ENCODE results near the gene CNTN4.

The CNTN4 gene

GRCh38 chr3:2446146-2446545 lies 347.5 kb downstream of the CNTN4 start:
- 89 to 97% methylated on average over 3 of the region's 3 CpGs for WGBS, 2 experiments
- Histone ChIP-seq H3K27ac (ENCODE audit: insufficient read depth, low read depth, low read length, poor library complexity, severe bottlenecking) (no peak overlapping the region), H3K4me3 (ENCODE audit: insufficient read depth, low read depth, low read length) (no peak overlapping the region), H3K4me1 (ENCODE audit: control insufficient read depth, insufficient read depth, low read length) (no peaks in the 10 kb centered on the region), H3K27me3 (ENCODE audit: control insufficient read depth, insufficient read depth, low read length, poor library complexity, severe bottlenecking) (no peaks in the 10 kb centered on the region), H3K9me3 (ENCODE audit: control insufficient read depth, low read length) (no peaks in the 10 kb centered on the region), H3K36me3 (ENCODE audit: control insufficient read depth, insufficient read depth, low read length) (no peaks in the 10 kb centered on the region)

DNA sequence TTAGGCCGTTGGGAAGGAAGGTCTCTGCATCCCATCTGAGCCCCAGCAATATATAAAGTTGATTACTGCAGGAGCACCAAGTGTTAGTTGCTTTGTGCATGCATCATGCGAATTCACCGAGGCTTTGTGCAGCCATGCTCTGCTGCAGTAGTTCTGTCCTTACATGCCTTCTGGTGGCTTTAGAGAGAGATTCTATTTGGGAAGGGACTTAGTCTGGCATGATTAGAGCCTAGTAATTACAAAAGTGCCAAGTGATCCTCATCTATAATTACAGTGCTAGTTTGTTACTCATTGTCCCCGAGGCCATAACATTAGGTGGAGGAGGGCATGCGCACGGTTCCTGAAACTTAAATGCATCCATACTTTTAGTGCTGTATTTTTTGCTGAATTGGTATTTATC lies 353.6 kb downstream of the CNTN4 start:
- Histone ChIP-seq H3K36me3 (ENCODE audit: control insufficient read depth, insufficient read depth, low read length) (no peaks in the 10 kb centered on the region), H3K4me3 (ENCODE audit: insufficient read depth, low read depth, low read length) (no peak overlapping the region), H3K4me1 (ENCODE audit: control insufficient read depth, insufficient read depth, low read length) (no peaks in the 10 kb centered on the region), H3K27ac (ENCODE audit: insufficient read depth, low read depth, low read length, poor library complexity, severe bottlenecking) (no peak overlapping the region), H3K27me3 (ENCODE audit: control insufficient read depth, insufficient read depth, low read length, poor library complexity, severe bottlenecking) (no peaks in the 10 kb centered on the region), H3K9me3 (ENCODE audit: control insufficient read depth, low read length) (no peaks in the 10 kb centered on the region)
- 83 to 89% methylated on average over 6 of the region's 6 CpGs for WGBS, 2 experiments

DNA sequence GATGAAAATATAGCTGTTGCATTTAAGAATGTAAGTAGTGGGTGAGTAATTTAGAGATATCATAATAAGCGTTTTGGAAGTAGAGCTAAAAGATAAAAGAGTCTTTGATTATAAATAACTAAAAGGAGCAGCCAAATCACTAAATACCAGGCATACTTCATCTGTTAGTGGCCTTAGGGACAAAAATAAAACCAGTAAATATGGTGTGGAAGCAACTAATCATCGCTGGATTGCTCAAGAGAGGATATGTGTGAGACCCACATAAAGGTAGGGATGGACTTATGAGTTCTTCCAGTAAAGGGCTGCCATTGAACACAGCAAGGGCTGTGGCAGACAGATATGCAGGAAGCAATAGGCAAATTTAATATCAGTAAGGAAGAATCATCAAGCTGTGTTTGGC lies 356.2 kb downstream of the CNTN4 start:
- no peaks in the 10 kb centered on the region for H3K9me3 ChIP-seq (ENCODE audit: control insufficient read depth, low read length)
- 90 to 91% methylated on average over 1 to 2 of the region's 2 CpGs for WGBS, 2 experiments
- no peak overlapping the region for H3K4me3 ChIP-seq (ENCODE audit: insufficient read depth, low read depth, low read length)
- no peak overlapping the region for H3K27ac ChIP-seq (ENCODE audit: insufficient read depth, low read depth, low read length, poor library complexity, severe bottlenecking)
- no peaks in the 10 kb centered on the region for H3K36me3 ChIP-seq (ENCODE audit: control insufficient read depth, insufficient read depth, low read length)
- H3K4me1 ChIP-seq (ENCODE audit: control insufficient read depth, insufficient read depth, low read length), result no peaks in the 10 kb centered on the region
- no peaks in the 10 kb centered on the region for H3K27me3 ChIP-seq (ENCODE audit: control insufficient read depth, insufficient read depth, low read length, poor library complexity, severe bottlenecking)

DNA sequence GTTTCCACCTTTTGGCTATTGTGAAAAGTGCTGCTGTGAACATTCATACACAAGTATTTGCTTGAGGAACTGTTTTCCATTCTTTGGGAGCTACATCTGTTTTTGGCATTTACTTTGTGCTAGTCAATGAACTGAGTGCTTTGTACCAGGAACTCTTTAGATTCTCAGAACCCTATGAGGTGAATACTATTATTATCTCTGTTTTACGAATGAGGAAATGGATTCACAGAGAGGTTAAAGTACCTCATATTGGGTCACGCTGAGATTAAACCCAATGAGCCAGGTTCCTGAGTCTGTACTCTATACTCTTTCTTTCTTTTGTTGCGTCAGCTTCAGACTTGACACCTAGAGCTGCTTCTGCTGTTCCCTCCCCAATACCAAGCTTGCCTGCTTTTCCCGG lies 358.1 kb downstream of the CNTN4 start:
- WGBS, 2 experiments, result 93 to 94% methylated on average over 4 of the region's 4 CpGs
- Histone ChIP-seq H3K4me1 (ENCODE audit: control insufficient read depth, insufficient read depth, low read length) (no peaks in the 10 kb centered on the region), H3K27ac (ENCODE audit: insufficient read depth, low read depth, low read length, poor library complexity, severe bottlenecking) (no peak overlapping the region)

DNA sequence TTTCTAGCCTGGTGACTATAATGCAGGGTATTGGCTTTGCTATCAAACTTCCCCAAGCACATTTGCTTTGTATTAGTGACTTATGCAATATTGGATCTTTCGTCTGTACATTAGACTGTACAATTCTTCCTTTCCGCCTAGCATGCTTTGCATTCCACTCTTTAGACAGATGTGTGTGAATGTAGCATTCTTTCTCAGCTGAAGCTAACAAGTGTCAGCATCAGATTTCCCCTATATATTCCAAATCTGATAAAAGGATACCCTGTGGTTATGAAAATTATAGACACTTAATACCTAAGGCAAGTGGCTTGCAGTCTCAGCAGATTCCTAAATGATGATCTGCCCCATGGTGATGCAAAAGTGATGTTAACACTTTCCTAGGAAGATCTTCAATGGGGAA lies 360.1 kb downstream of the CNTN4 start:
- Histone ChIP-seq H3K4me3 (ENCODE audit: insufficient read depth, low read depth, low read length) (no peak overlapping the region), H3K4me1 (ENCODE audit: control insufficient read depth, insufficient read depth, low read length) (no peaks in the 10 kb centered on the region), H3K9me3 (ENCODE audit: control insufficient read depth, low read length) (no peaks in the 10 kb centered on the region), H3K27me3 (ENCODE audit: control insufficient read depth, insufficient read depth, low read length, poor library complexity, severe bottlenecking) (no peaks in the 10 kb centered on the region), H3K36me3 (ENCODE audit: control insufficient read depth, insufficient read depth, low read length) (no peaks in the 10 kb centered on the region), H3K27ac (ENCODE audit: insufficient read depth, low read depth, low read length, poor library complexity, severe bottlenecking) (no peak overlapping the region)
- 97% methylated on average over 2 of the region's 2 CpGs; no CpG with 5 or more reads in 1 of the 2 experiments for WGBS, 2 experiments

More for the DNA sequence above, 358.1 kb downstream of the CNTN4 start:
- H3K9me3 ChIP-seq (ENCODE audit: control insufficient read depth, low read length), result no peaks in the 10 kb centered on the region
- no peaks in the 10 kb centered on the region for H3K27me3 ChIP-seq (ENCODE audit: control insufficient read depth, insufficient read depth, low read length, poor library complexity, severe bottlenecking)
- no peak overlapping the region for H3K4me3 ChIP-seq (ENCODE audit: insufficient read depth, low read depth, low read length)
- no peaks in the 10 kb centered on the region for H3K36me3 ChIP-seq (ENCODE audit: control insufficient read depth, insufficient read depth, low read length)

DNA sequence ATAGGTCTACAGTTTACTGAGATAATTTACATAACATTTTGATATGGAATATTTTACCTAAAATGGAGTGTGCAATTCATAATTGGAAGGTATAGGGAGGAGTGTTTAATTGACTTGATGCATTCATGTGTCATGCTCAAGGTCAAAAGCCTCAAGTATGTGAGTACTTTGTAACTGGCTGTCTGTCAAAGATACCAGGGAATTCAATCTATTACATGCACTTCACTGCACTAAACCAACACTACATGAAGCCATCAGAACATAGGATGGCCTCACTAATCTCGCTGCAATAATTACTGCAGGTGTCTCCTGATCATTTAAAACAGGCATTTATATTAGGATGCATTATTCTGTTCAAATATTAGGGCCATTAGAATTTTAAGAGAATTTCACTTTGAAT lies 367.2 kb downstream of the CNTN4 start:
- Histone ChIP-seq H3K27ac (ENCODE audit: insufficient read depth, low read depth, low read length, poor library complexity, severe bottlenecking) (no peak overlapping the region), H3K9me3 (ENCODE audit: control insufficient read depth, low read length) (no peaks in the 10 kb centered on the region), H3K4me3 (ENCODE audit: insufficient read depth, low read depth, low read length) (no peak overlapping the region), H3K4me1 (ENCODE audit: control insufficient read depth, insufficient read depth, low read length) (no peaks in the 10 kb centered on the region), H3K27me3 (ENCODE audit: control insufficient read depth, insufficient read depth, low read length, poor library complexity, severe bottlenecking) (no peaks in the 10 kb centered on the region), H3K36me3 (ENCODE audit: control insufficient read depth, insufficient read depth, low read length) (no peaks in the 10 kb centered on the region)
- 82 to 100% methylated on average over 1 of the region's 1 CpG for WGBS, 2 experiments

GRCh38 chr3:2468816-2469215 lies 370.1 kb downstream of the CNTN4 start:
- Histone ChIP-seq H3K9me3 (ENCODE audit: control insufficient read depth, low read length) (no peaks in the 10 kb centered on the region), H3K4me1 (ENCODE audit: control insufficient read depth, insufficient read depth, low read length) (no peaks in the 10 kb centered on the region), H3K36me3 (ENCODE audit: control insufficient read depth, insufficient read depth, low read length) (no peaks in the 10 kb centered on the region), H3K27ac (ENCODE audit: insufficient read depth, low read depth, low read length, poor library complexity, severe bottlenecking) (no peak overlapping the region), H3K27me3 (ENCODE audit: control insufficient read depth, insufficient read depth, low read length, poor library complexity, severe bottlenecking) (no peaks in the 10 kb centered on the region), H3K4me3 (ENCODE audit: insufficient read depth, low read depth, low read length) (no peak overlapping the region)
- 94 to 95% methylated on average over 3 to 4 of the region's 4 CpGs for WGBS, 2 experiments

DNA sequence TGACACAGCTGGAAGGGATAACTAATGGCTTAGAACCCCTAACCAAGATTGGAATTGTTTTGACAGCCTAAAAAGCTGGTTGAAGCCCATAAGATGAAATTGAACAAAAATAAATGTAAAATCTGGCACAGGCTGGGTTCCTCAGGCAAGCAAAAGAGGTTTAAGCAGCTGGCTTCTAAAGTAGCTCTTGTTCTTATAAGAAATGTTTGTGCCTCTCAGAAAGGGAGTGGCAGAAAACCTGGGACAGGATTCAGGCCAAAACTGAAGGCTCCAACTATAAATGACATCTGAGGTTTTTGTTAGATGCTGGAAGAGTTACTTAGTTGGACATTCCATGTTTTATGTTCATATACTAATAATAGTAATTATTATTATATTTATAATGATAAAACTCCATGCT lies 378.3 kb downstream of the CNTN4 start:
- H3K36me3 ChIP-seq (ENCODE audit: control insufficient read depth, insufficient read depth, low read length), result no peaks in the 10 kb centered on the region
- H3K9me3 ChIP-seq (ENCODE audit: control insufficient read depth, low read length), result no peaks in the 10 kb centered on the region
- no peak overlapping the region for H3K4me3 ChIP-seq (ENCODE audit: insufficient read depth, low read depth, low read length)
- H3K27me3 ChIP-seq (ENCODE audit: control insufficient read depth, insufficient read depth, low read length, poor library complexity, severe bottlenecking), result no peaks in the 10 kb centered on the region
- H3K4me1 ChIP-seq (ENCODE audit: control insufficient read depth, insufficient read depth, low read length), result no peaks in the 10 kb centered on the region
- no peak overlapping the region for H3K27ac ChIP-seq (ENCODE audit: insufficient read depth, low read depth, low read length, poor library complexity, severe bottlenecking)

GRCh38 chr3:2477620-2478019 lies 379.0 kb downstream of the CNTN4 start:
- no peak overlapping the region for H3K27ac ChIP-seq (ENCODE audit: insufficient read depth, low read depth, low read length, poor library complexity, severe bottlenecking)
- H3K27me3 ChIP-seq (ENCODE audit: control insufficient read depth, insufficient read depth, low read length, poor library complexity, severe bottlenecking), result no peaks in the 10 kb centered on the region
- WGBS, 2 experiments, result 86 to 89% methylated on average over 4 of the region's 5 CpGs
- H3K4me1 ChIP-seq (ENCODE audit: control insufficient read depth, insufficient read depth, low read length), result no peaks in the 10 kb centered on the region
- no peaks in the 10 kb centered on the region for H3K9me3 ChIP-seq (ENCODE audit: control insufficient read depth, low read length)
- H3K36me3 ChIP-seq (ENCODE audit: control insufficient read depth, insufficient read depth, low read length), result no peaks in the 10 kb centered on the region
- no peak overlapping the region for H3K4me3 ChIP-seq (ENCODE audit: insufficient read depth, low read depth, low read length)

- Histone ChIP-seq H3K4me1 (ENCODE audit: control insufficient read depth, insufficient read depth, low read length) (no peaks in the 10 kb centered on the region), H3K27me3 (ENCODE audit: control insufficient read depth, insufficient read depth, low read length, poor library complexity, severe bottlenecking) (no peaks in the 10 kb centered on the region), H3K36me3 (ENCODE audit: control insufficient read depth, insufficient read depth, low read length) (no peaks in the 10 kb centered on the region), H3K27ac (ENCODE audit: insufficient read depth, low read depth, low read length, poor library complexity, severe bottlenecking) (no peak overlapping the region), H3K4me3 (ENCODE audit: insufficient read depth, low read depth, low read length) (no peak overlapping the region), H3K9me3 (ENCODE audit: control insufficient read depth, low read length) (no peaks in the 10 kb centered on the region)
- WGBS, 2 experiments, result 96 to 98% methylated on average over 21 of the region's 21 CpGs
Observed at GRCh38 chr3:2484162-2485026, 385.7 kb downstream of the CNTN4 start.

Data from ectodermal cell (in vitro differentiated cells).